Tibial nerve (tissue), 4 donors: ENCODE data around the gene C17orf100.

Experiments
- CTCF ChIP-seq, 5 experiments: fragments of 200-600 bp in 3 of 5; fragments of 450-650 bp in 2 of 5; sonication (generic) in 3 of 5; IDR thresholded peaks; one replicate each; pipeline ENCODE4 v1.5.1; 2016 to 2019; ENCODE audit warnings: antibody characterized with exemption in 5 of 5, mild to moderate bottlenecking in 3 of 5, moderate library complexity in 2 of 5
- EP300 ChIP-seq, 2 donors: sonication (generic); formaldehyde crosslinking; IDR thresholded peaks; one replicate each; pipeline ENCODE4 v1.6.1; 2017; ENCODE audit warnings: antibody characterized with exemption in 2 of 2, mild to moderate bottlenecking in 1 of 2

- TF ChIP-seq CTCF (IDR thresholded peaks at IDR 0.05) (no peak), EP300 (IDR thresholded peaks at IDR 0.05) (no peak)
These were observed 32.3 kb downstream of the C17orf100 start for GRCh38 chr17:6683730-6684459.
